UCSD-AML1 (cell line): Measurements from ENCODE around the gene TMEM131L.
A peak's percentile ranks its signal among the peaks of the same experiment; 100 is the strongest.
"Not testable (repeated sequence)": the region's sequence is repeated elsewhere in the genome, so short reads cannot be mapped to it uniquely, and the experiment has no call there.

Source experiments
- DNase-seq: peaks from one replicate; lab custom pipeline; 2025; ENCODE audit not compliant: unreplicated experiment; lab: John Stamatoyannopoulos, UW

The TMEM131L gene

GRCh38 chr4:153447175-153447905 is 18.8 kb upstream of the TMEM131L start:
- DNase-seq: no peak

GRCh38 chr4:153448003-153448731 is 18.0 kb upstream of the TMEM131L start:
- DNase-seq: no peak

DNA sequence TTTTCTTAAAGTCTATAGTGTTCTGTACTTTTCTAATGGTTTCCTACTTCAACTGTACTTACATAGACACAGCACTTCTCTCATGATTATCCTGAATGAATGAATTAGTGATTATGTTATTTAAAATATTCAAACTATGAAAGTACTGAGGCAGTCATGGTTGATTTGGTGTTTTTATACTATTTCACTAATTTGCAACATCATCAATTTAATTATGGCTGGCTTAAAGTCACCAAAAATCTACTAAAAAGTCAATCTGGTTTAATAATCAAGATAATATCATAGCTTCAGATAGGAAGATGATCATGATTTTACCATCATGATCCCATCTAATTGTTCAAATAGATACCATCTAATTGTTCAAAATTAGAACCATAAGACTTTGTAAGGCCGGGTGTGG is 16.8 kb upstream of the TMEM131L start:
- DNase-seq: no peak

- peak; percentile 28 for DNase-seq
These were observed 15.6 kb upstream of the TMEM131L start for GRCh38 chr4:153450544-153450917.

GRCh38 chr4:153451145-153451544 is 15.0 kb upstream of the TMEM131L start:
- DNase-seq: not testable (repeated sequence)

GRCh38 chr4:153451911-153452657 is 14.1 kb upstream of the TMEM131L start:
- DNase-seq: peak; percentile 9

DNA sequence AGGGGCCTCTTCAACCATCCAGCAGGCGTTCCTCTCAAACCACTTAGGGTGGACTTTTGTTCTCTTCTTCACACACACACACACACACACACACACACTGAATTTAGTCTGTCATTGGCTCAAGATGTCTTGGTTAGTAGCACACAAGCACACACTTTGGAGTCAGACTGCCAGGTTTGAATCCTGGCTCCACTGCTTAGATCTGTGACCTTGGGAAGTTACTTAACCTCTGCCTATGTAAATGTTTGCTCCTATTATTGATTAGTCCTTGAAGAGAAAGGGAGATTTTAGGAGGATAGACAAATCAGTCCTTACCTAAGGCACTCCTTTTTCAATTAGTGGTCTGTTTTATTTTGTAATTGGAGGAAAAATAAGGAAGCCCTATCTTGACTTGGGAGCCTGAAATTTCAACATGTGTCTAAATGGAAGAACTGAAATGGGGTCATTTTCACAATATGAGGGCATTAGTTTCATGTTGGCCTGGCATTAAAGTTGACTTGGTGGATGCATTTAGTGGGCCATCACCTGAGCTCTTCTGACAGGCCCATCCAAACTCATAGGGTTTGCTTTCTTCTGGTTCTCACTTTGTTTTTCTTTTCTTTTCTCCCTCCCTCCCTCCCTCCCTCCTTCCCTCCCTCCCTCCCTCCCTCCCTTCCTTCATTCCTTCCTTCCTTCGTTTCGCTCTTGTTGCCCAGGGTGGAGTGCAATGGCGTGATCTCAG is 13.3 kb upstream of the TMEM131L start:
- no peak for DNase-seq

DNA sequence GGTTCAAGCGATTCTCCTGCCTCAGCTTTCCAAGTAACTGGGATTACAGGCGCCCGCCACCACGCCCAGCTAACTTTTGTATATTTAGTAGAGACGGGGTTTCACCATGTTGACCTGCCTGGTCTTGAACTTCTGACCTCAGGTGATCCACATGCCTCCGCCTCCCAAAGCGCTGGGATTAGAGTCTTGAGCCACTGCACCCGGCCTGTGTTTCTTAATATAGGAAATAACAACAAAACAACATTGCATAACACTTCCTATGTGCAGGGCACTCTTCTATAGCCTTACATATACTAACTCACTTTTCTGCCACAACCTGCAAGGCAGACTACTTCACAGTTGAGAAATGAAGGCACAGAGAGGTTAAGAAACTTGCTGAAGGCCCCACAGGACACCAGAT is 12.8 kb upstream of the TMEM131L start:
- no peak for DNase-seq

- DNase-seq: no peak
These were observed 7.2 kb upstream of the TMEM131L start for GRCh38 chr4:153458969-153459368.

GRCh38 chr4:153461549-153461948 is 4.6 kb upstream of the TMEM131L start:
- DNase-seq: not testable (repeated sequence)

GRCh38 chr4:153464068-153464467 is 2.1 kb upstream of the TMEM131L start:
- DNase-seq: no peak

GRCh38 chr4:153465140-153465539 is 1.0 kb upstream of the TMEM131L start:
- no peak for DNase-seq

DNA sequence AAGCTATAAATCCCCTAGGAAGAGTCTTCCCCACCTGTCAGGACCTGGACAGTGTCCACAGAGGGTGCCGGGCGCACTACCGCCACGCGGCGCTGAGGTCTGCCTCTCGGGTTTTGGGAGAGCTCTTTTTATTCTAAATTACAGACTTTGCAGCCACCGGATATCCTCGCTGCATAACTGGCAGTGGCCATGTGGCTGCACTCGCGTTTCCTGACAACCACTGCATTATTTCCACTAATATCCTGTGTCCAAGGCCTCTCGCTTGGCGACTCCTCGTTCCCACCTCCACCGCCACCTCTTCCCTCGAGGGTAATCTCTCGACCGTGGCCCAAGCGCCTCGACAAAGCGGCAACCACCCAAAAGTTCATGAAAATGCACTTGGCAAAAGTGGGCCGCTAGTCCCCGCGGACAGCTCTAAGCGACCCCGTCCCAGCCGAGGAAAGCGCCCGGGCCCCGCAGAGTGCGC is 512 bp upstream of the TMEM131L start:
- peak; percentile 81 for DNase-seq

- peak; percentile 44 for DNase-seq
These were observed 1.1 kb downstream of the TMEM131L start for GRCh38 chr4:153466949-153467896.

DNA sequence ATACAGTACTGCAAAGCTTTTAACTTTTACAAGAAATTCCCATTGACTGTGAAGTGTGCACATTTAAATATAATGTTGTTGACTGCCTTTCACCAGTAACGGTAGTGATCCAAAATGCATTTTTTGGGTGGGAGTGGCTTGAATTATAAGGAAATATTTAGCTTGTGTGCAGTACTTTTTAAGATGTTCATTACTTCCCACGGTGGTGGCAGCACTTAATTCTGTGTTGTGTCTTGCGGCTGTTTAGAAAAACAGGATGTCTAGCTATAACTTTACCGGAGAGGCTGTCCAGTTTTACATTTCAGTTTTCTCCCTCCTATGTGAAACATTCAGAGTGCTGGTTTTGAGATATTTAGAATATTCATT is 1.7 kb downstream of the TMEM131L start:
- no peak for DNase-seq

- DNase-seq: peak; percentile 9
These were observed 2.4 kb downstream of the TMEM131L start for GRCh38 chr4:153468587-153468986.

DNA sequence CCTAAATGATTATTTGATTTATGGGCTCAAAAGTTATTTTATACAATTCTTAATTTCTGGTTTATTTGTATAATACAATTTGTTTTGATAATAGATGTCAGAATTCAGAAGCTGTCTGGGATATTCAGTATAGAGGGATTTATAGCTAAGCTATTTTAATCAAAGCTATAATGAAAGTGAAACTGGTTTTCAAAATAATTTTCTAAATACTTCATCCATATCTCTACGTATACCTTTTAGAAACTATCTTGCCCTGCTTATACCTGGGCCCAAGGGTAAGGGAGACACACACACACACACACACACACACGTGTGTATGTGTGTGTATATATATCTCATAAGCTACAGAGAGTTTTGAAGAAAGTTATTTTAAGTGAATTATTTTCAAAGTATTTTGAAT is 2.9 kb downstream of the TMEM131L start:
- DNase-seq: no peak

DNA sequence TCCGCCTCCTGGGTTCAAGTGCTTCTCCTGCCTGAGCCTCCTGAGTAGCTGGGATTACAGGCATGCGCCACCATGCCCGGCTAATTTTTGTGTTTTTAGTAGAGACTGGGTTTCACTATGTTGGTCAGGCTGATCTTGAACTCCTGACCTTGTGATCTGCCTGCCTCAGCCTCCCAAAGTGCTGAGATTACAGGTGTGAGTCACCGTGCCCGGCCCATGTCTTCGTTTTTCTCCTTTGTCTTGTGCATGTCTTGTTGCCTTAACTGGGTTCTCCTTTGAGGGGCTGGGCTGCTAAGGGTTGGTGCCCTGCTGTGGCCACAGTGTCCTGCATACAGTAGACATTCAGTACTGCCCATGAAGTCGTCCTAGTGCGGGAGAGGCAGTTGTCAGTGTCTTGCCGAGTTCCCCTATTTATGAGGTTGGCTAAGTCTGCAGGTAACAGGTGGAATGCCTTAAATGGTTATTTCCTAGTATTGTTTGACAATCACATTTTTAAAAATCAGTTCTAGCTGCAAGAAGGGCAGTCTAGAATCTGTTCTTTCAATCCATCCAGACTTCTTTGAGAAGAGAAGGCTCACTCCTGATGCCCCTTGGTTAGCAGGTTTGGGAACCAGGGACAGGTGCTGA is 5.0 kb downstream of the TMEM131L start:
- DNase-seq: not testable (repeated sequence)

- DNase-seq: no peak
These were observed 5.5 kb downstream of the TMEM131L start for GRCh38 chr4:153471698-153472093.
